DMS53 (cell line): ENCODE results near the gene CCDC74B.
"Not testable (repeated sequence)": the region's sequence is repeated elsewhere in the genome, so short reads cannot be mapped to it uniquely, and the experiment has no call there.

ENCODE experiments used
- DNase-seq: peaks from one replicate; lab custom pipeline; 2025; lab: John Stamatoyannopoulos, UW

Gene CCDC74B

GRCh38 chr2:130145006-130145414 lies at the start of gene CCDC74B:
CCDC74B (minus strand) TSS chr2:130145112; CDS start chr2:130144996, 116 bp downstream.
- DNase-seq = peak; percentile 72

DNA sequence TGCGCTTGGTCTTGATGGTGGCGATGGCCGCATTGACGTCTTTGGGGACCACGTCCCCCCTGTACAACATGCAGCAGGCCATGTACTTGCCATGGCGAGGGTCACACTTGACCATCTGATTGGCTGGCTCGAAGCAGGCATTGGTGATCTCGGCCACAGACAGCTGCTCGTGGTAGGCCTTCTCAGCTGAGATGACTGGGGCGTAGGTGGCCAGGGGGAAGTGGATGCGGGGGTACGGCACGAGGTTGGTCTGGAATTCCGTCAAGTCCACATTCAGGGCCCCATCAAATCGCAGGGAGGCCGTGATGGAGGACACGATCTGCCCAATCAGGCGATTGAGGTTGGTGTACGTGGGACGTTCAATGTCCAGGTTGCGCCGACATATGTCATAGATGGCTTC lies 48.9 kb upstream of the CCDC74B start:
- not testable (repeated sequence) for DNase-seq

GRCh38 chr2:130192451-130192850 lies 47.5 kb upstream of the CCDC74B start:
- DNase-seq = not testable (repeated sequence)

- not testable (repeated sequence) for DNase-seq
Measured at GRCh38 chr2:130191319-130191718, 46.4 kb upstream of the CCDC74B start.

DNA sequence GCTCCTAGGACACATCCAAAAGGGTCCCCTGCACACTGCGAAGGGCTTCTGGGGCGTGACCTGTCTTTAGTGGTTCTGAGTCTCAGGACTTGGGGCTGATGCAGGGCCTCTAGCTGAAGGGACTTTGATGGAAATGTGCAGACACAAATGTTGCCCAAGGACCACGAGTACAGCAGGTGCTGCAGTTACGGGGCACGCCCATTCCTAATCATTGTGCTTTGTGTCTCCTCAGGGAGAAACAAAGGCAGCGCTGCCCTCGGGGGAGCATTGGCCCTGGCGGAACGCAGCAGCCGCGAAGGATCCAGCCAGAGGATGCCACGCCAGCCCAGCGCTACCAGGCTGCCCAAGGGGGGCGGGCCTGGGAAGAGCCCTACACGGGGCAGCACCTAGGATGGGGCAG lies 45.3 kb upstream of the CCDC74B start:
- DNase-seq = no peak

DNA sequence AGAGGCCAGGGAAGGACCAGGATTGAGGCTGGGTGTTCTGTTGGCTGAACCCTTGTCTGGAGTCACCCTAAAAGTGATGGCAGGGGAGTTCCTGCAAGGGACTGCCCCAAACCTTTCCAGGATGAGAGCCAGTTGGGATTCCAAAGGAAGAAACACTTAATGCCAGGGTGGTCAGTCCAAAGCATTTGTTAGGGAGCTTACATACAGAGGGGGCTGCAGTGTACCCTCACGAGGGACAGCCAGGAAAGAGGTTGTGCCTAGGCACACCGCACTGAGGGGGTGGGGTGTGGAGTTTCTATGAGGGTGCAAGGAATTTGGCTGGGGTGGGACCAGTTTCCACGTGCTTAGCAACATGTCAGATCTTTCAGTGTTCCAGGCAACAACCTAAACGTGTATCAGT lies 44.0 kb upstream of the CCDC74B start:
- DNase-seq = not testable (repeated sequence)

DNA sequence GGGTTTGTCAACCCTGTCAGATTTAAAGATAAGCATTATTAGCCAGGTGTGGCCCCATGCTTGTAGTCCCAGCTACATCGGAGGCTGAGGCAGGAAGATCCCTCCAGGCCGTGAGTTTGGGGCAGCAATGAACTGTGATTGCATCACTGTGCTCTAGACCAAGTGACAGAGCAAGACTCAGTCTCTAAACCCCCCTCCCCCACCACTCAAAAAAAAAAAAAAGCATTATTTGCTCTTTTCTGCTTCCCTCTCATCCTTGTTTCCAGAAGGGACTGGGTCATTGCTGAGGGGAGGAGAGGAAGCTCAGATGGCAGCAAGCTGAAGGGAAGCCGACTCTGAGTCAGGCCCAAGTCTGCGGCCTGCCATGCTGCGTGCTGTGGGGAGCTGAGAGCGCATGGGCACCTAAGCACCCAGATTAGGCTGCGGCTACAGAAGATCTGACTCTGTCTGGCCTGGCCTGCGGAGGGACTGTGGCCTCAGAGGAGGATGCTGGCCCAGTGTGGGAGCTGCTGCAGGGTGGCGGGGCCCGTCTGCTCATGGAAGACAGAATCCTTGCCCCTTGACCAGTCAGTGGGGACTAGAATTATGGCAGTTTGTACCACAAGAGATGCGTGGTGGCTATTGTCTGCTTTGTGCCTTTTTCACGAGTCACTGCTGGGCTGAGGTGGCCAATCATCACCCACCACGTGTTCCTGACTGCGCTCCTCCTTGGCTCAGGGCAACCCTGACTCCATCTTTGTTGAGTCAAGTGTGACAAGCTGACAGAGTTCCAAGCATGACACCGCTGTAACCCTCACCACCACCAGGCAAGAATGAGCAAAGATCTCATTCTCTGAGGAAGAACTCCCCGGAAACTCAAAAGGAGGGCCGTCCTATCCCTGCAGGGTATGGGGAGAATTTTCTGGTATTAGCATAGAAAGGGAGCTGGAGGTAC lies 43.2 kb upstream of the CCDC74B start:
- peak; percentile 32 for DNase-seq

DNA sequence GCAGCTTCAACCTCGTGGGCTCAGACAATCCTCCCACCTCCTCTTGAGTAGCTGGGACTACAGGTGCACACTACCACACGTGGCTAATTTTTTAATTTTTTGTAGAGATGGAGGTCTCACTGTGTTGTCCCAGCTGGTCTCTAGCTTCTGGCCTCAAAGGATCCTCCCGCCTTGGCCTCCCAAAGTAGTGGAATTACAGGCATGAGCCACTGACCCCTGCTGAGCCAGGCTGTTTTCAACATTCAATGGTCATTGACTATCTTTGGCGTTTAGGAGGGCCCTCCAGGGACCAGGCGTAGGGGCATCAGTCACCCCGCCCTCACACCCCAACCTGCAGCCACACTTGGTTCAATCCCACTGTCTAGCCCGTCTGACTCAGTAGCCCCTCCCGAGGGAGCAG lies 42.4 kb upstream of the CCDC74B start:
- DNase-seq = no peak

GRCh38 chr2:130186391-130186790 lies 41.5 kb upstream of the CCDC74B start:
- no peak for DNase-seq

- DNase-seq = no peak
Measured at GRCh38 chr2:130185896-130186295, 41.0 kb upstream of the CCDC74B start.

- DNase-seq = no peak
Measured at GRCh38 chr2:130185436-130185835, 40.5 kb upstream of the CCDC74B start.

DNA sequence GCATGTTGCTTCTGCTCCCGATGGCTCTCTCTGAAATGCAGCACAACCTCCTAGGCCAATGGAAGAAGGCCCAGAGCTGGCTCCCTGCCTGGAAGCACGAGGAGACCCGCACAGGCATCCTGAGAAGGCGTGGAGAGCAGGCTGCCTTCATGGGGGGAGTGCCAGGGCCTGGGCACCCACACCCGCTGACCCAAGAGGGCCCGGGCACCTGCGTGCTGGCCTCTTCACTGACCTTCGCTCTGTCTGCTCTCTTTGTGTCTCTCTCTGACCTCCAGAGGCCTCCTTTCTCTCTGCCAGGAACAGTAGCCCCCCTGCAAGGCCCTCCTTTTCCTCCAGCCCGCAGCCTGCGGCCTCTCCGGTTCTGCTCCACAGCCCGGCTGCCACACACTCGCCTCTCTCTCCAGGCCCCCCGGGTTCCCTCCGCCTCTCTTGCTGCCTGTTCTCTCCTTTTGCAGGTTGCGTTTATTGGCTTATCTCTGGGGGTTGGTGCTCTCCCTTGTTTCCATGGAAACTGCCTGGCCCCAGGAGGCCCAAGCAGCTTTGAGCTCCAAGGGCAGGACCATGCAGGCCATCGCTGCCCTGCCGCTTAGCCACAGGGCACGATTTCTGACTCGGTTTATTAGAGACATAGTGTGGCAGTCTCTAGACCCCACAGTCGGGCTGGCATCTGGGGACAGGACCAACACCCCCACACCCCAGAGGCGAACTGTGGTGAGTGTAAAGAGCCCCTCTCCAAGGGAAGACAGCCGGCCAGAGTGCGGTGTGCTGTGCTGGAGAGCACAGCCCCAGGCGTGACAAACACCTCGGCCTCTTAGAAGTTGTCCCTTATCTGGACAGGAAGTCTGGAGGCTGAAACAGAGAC lies 38.8 kb upstream of the CCDC74B start:
- DNase-seq = no peak

DNA sequence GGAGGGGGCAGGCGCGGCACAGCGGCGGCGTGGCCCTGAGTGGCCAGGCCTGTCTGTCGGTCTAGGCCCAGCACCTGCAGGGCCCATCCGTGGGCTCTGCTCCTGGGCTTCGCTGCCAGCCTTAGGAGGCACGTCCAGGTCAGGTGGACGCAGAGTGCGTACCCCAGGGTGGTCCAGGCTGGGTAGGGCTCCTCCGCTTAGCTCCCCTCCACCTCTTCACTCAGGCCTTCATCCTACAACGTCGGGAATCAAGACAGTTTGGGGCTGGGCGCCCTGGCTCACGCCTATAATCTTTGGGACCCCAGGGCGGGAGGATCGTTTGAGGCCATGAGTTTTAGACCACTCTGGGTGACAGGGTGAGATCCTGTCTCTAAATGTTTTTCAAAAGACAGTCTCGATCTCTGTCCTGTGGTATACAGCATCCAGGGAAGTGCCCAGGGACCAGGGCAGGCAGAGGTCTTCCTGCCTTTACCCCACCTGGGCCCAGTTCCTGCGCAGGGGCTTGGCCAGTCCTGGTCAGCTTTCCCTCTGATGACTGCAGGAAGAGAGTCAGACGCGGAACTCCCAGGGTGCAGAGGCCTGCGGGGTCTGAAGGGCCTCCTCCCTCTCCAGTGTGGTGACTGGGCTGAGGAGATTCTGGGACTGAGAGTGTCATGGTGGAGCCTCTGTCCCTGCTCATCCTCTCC lies 38.1 kb upstream of the CCDC74B start:
- DNase-seq = not testable (repeated sequence)

GRCh38 chr2:130181880-130182682 lies 37.2 kb upstream of the CCDC74B start, which contains the start of gene MZT2B:
MZT2B (plus strand) TSS chr2:130182262; CDS start chr2:130182283, 21 bp downstream.
- peak; percentile 76 for DNase-seq

- DNase-seq = peak; percentile 89
Measured at GRCh38 chr2:130181325-130181879, 36.5 kb upstream of the CCDC74B start, which contains the start of gene SMPD4. SMPD4 (minus strand) TSS chr2:130181602; CDS start chr2:130176592, 5,010 bp downstream.

DNA sequence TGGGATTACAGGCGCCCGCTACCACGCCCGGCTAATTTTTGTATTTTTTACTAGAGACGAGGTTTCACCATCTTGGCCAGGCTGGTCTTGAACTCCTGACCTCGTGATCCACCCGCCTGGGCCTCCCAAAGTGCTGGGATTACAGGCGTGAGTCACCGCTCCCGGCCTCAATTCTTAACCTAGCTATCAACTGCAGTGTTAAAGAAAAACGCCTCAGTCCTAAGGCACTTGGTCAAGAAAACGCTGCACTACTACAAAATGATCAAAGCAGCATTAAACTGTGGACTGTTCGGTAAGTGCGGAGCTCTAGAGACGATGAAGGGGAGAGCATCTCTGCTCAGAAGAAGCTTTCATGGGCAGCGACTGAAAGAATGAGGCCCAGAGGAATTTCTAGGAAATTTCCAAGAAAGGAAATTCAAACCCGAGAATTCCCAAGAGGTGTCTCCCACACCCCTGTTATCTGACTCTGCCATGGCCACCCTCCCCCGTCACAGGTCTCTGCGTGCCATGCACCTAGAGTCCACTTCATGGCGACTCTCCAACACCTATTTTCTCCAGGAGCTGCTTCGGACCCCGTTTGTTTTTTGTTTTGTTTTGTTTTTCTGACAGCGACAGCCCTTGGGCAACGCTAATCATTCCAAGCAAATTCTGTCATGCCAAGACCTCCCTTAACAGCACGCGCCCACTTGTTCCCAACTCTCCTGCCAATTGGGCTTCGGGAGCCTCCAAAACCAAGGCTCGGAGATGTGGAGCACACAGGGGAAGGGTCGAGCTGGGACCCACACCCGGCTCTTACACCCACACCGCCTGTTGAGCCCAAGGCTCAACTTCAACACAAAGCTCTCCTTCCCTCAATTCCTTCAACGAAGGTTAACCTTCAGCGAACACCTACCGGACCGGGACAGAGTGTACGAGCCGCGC lies 35.8 kb upstream of the CCDC74B start:
- not testable (repeated sequence) for DNase-seq

- not testable (repeated sequence) for DNase-seq
Measured at GRCh38 chr2:130174866-130175265, 30.0 kb upstream of the CCDC74B start.

DNA sequence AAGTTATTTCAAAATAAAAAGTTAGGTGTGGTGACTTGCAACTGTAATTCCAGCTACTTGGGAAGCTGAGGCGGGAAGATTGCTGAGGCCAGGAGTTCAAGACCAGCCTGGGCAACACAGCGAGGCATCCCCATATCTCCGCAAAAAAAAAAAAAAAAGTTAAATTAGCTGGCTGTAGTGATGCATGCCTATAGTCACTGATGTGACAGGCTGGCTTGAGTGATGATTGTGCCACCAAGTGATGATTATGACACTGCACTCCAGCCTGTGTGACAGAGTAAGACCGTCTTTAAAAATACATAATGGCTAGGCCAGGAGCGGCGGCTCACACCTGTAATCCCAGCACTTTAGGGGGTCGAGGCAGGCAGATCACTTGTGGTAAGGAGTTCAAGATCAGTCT lies 25.0 kb upstream of the CCDC74B start:
- DNase-seq = no peak

- not testable (repeated sequence) for DNase-seq
Measured at GRCh38 chr2:130169163-130169562, 24.3 kb upstream of the CCDC74B start.
